ENCODE measurements around the gene LRIF1. TPM values are rescaled to one million over a fixed set of nuclear protein-coding genes. Genes with fewer than 3 reads are reported as not detected.
"Not testable (repeated sequence)": the region's sequence is repeated elsewhere in the genome, so short reads cannot be mapped to it uniquely, and the experiment has no call there.

Gene LRIF1, protein sequence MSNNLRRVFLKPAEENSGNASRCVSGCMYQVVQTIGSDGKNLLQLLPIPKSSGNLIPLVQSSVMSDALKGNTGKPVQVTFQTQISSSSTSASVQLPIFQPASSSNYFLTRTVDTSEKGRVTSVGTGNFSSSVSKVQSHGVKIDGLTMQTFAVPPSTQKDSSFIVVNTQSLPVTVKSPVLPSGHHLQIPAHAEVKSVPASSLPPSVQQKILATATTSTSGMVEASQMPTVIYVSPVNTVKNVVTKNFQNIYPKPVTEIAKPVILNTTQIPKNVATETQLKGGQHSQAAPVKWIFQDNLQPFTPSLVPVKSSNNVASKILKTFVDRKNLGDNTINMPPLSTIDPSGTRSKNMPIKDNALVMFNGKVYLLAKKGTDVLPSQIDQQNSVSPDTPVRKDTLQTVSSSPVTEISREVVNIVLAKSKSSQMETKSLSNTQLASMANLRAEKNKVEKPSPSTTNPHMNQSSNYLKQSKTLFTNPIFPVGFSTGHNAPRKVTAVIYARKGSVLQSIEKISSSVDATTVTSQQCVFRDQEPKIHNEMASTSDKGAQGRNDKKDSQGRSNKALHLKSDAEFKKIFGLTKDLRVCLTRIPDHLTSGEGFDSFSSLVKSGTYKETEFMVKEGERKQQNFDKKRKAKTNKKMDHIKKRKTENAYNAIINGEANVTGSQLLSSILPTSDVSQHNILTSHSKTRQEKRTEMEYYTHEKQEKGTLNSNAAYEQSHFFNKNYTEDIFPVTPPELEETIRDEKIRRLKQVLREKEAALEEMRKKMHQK
- total RNA-seq (1 to 10 TPM; 1.9 to 4.4 (median 3.0) TPM), polyA plus RNA-seq (1 to 10 TPM; 3.0 to 5.4 TPM)

- ATAC-seq (peak; percentile 98 to 100 (median 99)), FAIRE-seq (peak; percentile 80), DNase-seq (peak; percentile 98 to 100 (median 100))
- Histone ChIP-seq H3K36me3 (no peaks in the 10 kb centered on the region), H3K4me1 (peaks cover 5 to 8% (median 7%) of the 10 kb centered on the region in 3 donors), H3K4me3 (peak within 1 kb of the TSS; percentile 41 to 72 (median 56)), H3K9me3 (no peaks in the 10 kb centered on the region), H3K27ac (peak within 1 kb of the TSS; percentile 79 to 96 (median 93)), H3K27me3 (peaks cover 0 to 13% (median 3%) of the 10 kb centered on the region in 4 donors)
- intact Hi-C loops (cut with DNase I), result no loop called here
- peak; percentile 1 to 48 (median 36) for TF ChIP-seq CTCF (IDR thresholded peaks at IDR 0.05)
- WGBS, 2 donors, result 1 to 2% methylated on average over 54 of the region's 54 CpGs
Measured at GRCh38 chr1:110963691-110964454, at the start of gene LRIF1. LRIF1 (minus strand) TSS chr1:110963922; CDS start chr1:110963688, 234 bp downstream.

- FAIRE-seq, result no peak
- peaks cover 0 to 5% (median 0%) of the 10 kb centered on the region in 4 donors for H3K27me3 ChIP-seq
Measured at GRCh38 chr1:111008031-111008430, 44.3 kb upstream of the LRIF1 start.

DNA sequence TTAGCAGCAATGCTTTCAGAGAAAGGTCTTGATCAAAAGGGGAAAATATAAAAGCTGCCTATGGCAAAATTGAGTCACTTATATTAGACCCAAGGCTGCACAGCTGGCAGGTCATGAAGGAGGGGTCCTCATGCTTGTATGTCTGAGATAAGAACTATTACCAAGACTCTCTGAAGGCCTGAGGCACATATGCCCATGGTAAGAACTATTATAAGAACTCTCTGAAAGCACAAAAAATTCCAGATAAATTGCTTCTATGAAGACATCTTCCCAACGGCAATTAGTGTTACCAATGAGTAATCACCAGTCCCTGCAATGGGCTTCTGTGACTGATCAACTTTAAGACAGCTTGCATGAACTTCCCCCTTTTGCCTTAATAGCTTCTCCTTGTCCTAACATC is 42.8 kb upstream of the LRIF1 start:
- FAIRE-seq (no peak), DNase-seq (no peak), ATAC-seq (no peak)
- Histone ChIP-seq H3K27ac (no peak overlapping the region), H3K27me3 (peaks cover 0 to 5% (median 0%) of the 10 kb centered on the region in 4 donors), H3K9me3 (no peaks in the 10 kb centered on the region), H3K4me1 (no peaks in the 10 kb centered on the region), H3K4me3 (no peak overlapping the region), H3K36me3 (no peaks in the 10 kb centered on the region)
- 72 to 79% methylated on average over 1 of the region's 1 CpG for WGBS, 2 donors
- intact Hi-C loops (cut with DNase I), result no loop called here
- no peak for TF ChIP-seq CTCF (IDR thresholded peaks at IDR 0.05)

More at GRCh38 chr1:111008031-111008430, 44.3 kb upstream of the LRIF1 start:
- no peak overlapping the region for H3K4me3 ChIP-seq
- WGBS, 2 donors, result 53 to 65% methylated on average over 2 of the region's 2 CpGs
- H3K36me3 ChIP-seq, result no peaks in the 10 kb centered on the region
- TF ChIP-seq CTCF (IDR thresholded peaks at IDR 0.05), result no peak
- no peaks in the 10 kb centered on the region for H3K9me3 ChIP-seq
- intact Hi-C loops (cut with DNase I), result no loop called here
- no peaks in the 10 kb centered on the region for H3K4me1 ChIP-seq
- ATAC-seq (no peak), DNase-seq (no peak)
- no peak overlapping the region for H3K27ac ChIP-seq

DNA sequence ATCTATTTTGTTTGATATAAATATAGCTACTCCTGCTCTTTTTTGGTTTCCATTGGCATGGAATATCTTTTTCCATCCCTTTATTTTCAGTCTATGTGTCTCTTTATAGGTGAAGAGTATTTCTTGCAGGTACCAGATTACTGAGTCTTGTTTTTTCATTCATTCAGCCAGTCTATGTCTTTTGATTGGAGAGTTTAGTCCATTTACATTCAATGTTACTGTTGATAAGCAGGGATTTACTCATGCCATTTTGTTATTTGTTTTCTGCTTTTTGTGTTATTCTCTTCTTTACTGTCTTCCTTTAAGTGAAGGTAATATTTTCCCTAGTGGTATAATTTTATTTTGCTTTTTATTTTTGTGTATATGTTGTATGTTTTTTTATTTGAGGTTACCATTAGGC is 35.9 kb upstream of the LRIF1 start:
- H3K36me3 ChIP-seq; H3K4me3 ChIP-seq; H3K9me3 ChIP-seq; ATAC-seq; DNase-seq; H3K27me3 ChIP-seq; H3K4me1 ChIP-seq; intact Hi-C loops (cut with DNase I); H3K27ac ChIP-seq; FAIRE-seq: not testable (repeated sequence)

DNA sequence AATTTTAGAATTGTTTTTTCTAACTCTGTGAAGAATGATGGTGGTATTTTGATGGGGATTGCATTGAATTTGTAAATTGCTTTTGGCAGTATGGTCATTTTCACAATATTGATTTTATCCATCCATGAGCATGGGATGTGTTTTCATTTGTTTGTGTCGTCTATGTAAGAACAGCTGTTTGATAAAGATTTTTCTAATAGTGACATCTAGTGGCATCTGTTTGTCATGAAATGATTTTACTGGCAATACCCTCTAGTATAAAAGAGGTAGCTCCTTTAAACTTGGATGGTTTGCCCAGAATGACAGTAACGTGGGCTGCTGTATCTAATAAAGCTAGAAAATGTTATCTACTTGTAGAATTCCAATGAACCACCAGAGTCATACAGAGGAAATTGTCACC is 28.6 kb upstream of the LRIF1 start:
- WGBS, 2 donors, result 20 to 21% methylated on average over 2 of the region's 2 CpGs
- H3K4me1 ChIP-seq; DNase-seq; ATAC-seq; H3K27ac ChIP-seq; H3K4me3 ChIP-seq; H3K36me3 ChIP-seq; H3K9me3 ChIP-seq; H3K27me3 ChIP-seq; intact Hi-C loops (cut with DNase I); FAIRE-seq: not testable (repeated sequence)

- ATAC-seq; DNase-seq; intact Hi-C loops (cut with DNase I): not testable (repeated sequence)
Measured at GRCh38 chr1:110991295-110991694, 27.6 kb upstream of the LRIF1 start.

More at GRCh38 chr1:110991295-110991694, 27.6 kb upstream of the LRIF1 start:
- not testable (repeated sequence) for H3K27ac ChIP-seq, H3K36me3 ChIP-seq, FAIRE-seq, H3K27me3 ChIP-seq, H3K4me3 ChIP-seq, H3K9me3 ChIP-seq, H3K4me1 ChIP-seq
- 66 to 74% methylated on average over 1 of the region's 1 CpG for WGBS, 2 donors

Data from pancreas (tissue), 10 donors.